Psoas muscle (tissue), 8 donors: Measurements from ENCODE around the gene SLC22A12. TPM values are rescaled to one million over a fixed set of nuclear protein-coding genes. Genes with fewer than 3 reads are reported as not detected.

Experiments used
- ATAC-seq, 4 donors: fragments of 200-7000 bp; cut with Tn5 transposase; one replicate each; pipeline ENCODE4 v1.9.1; 2020; ENCODE audit warnings: moderate library complexity in 3 of 4, mild to moderate bottlenecking in 2 of 4
- DNase-seq, 2 donors: peaks; one replicate each; pipeline ENCODE4 v3.0.0-alpha.2; 2020
- H3K27ac ChIP-seq: fragments of 200-600 bp; one replicate; pipeline ENCODE4 v1.8.0; 2022
- H3K27me3 ChIP-seq, 3 donors: fragments of 200-600 bp in 1 of 3; one replicate each; pipeline versions ENCODE4 v1.6.1 to v1.8.0; 2013 to 2022; ENCODE audit warnings: low read length in 2 of 3, mild to moderate bottlenecking in 2 of 3, moderate library complexity in 1 of 3; ENCODE audit not compliant: insufficient read depth in 3 of 3
- H3K36me3 ChIP-seq, 2 donors: fragments of 200-600 bp in 1 of 2; one replicate each; pipeline versions ENCODE4 v1.6.1 to v1.8.0; 2013 to 2022; ENCODE audit warnings: low read depth in 1 of 2, mild to moderate bottlenecking in 1 of 2, moderate library complexity in 1 of 2; ENCODE audit not compliant: insufficient read depth in 1 of 2
- H3K4me1 ChIP-seq: fragments of 200-600 bp; one replicate; pipeline ENCODE4 v1.8.0; 2022
- H3K4me3 ChIP-seq: fragments of 200-600 bp; one replicate; pipeline ENCODE4 v1.8.0; 2022; ENCODE audit warnings: mild to moderate bottlenecking
- H3K9me3 ChIP-seq: fragments of 200-600 bp; one replicate; pipeline ENCODE4 v1.8.0; 2022
- WGBS, 3 donors: extraction: QIAGEN DNeasy Blood & Tissue Kit; methylation state at CpG; one replicate each; pipeline versions ENCODE4 v1.1.6 to v1.1.7; 2013; 5-methylcytosine and 5-hydroxymethylcytosine counted together
- intact Hi-C, 2 donors: fragments of 100-400 bp; cut with DNase I; formaldehyde crosslinking; loops; one replicate each; pipeline versions ENCODE4 v1.11.0 to v1.14.2; 2022
- polyA plus RNA-seq, 3 donors: library from polyadenylated mRNA; stranded (reverse); fragments of 200-250 nt; gene quantifications; one replicate each; pipeline ENCODE4 v1.2.3, GENCODE V29; 2013
- total RNA-seq, 4 donors: library from RNA; stranded (reverse); fragmentation: NEBNext Ultra II Directional in 2 of 4; extraction: Animal tissue kit (Norgen Biotek cat#: 25700) in 2 of 4; gene quantifications; one replicate each; pipeline versions ENCODE4 v1.2.1 to v1.2.4, GENCODE V29; 2021 to 2023
- TF ChIP-seq, protein P1 (sequence below): fragments of 200-600 bp; IDR thresholded peaks from one replicate; pipeline ENCODE4 v1.8.0; 2022; ENCODE audit warnings: antibody characterized with exemption
- donor health status: healthy with polysubstance abuse.
- donor health status: DM: no; HTN: no; CAD: no; lungs with moderate emphysema.
- donor health status: Bipolar disorder and iron deficiency.
- donor health status: healthy.
- donor health status: DM: yes; HTN: yes; CAD: no.
- donor health status: DM: no; HTN: no; CAD: no.
- donor health status: DM: no; HTN: no; CAD: no.
- donor health status: DM: yes; HTN: yes; CAD: no.

The SLC22A12 gene
- total and polyA plus RNA-seq, 7 donors, result not detected

DNA sequence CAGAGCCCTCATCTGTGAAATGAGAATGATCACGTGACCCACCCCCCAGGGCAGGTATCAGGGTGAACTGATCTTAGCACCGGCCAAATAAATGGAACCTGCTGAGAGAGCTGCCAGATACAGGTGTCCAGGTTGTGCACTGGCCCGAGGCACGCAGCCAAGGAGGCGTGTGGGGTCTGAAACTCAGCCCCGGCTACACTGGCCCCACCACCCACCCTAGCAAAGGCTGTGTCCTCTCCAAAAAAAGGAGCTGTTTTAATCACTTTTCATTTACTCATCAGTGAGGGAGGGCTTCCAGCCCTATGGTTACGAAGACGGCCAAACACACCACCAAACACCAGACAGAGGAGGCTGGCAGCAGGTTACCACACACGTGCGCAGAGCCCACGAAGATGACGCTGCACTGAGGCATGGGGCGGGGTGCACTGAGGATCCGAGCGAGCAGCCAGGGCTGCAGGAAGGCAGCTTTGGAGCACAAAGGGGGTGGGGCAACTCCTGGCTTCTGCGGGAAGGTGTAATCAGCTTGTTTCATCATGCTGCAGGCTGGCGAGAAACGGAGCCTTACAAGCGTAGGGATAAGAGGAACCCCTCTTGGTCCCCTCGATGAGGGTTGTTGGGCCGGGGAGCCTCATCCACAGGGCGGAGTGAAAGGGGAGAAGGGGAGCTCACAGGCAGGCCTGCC is 19.5 kb upstream of the SLC22A12 start:
- no peak for DNase-seq
- 76 to 80% (median 79%) methylated on average over 22 of the region's 22 CpGs for WGBS, 3 donors
- no peaks in the 10 kb centered on the region for H3K36me3 ChIP-seq
- H3K27ac ChIP-seq, result no peak overlapping the region
- no peaks in the 10 kb centered on the region for H3K4me1 ChIP-seq
- TF ChIP-seq, protein P1, sequence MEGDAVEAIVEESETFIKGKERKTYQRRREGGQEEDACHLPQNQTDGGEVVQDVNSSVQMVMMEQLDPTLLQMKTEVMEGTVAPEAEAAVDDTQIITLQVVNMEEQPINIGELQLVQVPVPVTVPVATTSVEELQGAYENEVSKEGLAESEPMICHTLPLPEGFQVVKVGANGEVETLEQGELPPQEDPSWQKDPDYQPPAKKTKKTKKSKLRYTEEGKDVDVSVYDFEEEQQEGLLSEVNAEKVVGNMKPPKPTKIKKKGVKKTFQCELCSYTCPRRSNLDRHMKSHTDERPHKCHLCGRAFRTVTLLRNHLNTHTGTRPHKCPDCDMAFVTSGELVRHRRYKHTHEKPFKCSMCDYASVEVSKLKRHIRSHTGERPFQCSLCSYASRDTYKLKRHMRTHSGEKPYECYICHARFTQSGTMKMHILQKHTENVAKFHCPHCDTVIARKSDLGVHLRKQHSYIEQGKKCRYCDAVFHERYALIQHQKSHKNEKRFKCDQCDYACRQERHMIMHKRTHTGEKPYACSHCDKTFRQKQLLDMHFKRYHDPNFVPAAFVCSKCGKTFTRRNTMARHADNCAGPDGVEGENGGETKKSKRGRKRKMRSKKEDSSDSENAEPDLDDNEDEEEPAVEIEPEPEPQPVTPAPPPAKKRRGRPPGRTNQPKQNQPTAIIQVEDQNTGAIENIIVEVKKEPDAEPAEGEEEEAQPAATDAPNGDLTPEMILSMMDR, result no peak
- no peak for ATAC-seq
- intact Hi-C loops, result no loop called here
- peaks cover 0 to 2% (median 0%) of the 10 kb centered on the region in 3 donors for H3K27me3 ChIP-seq
- no peak overlapping the region for H3K4me3 ChIP-seq
- H3K9me3 ChIP-seq, result no peaks in the 10 kb centered on the region

DNA sequence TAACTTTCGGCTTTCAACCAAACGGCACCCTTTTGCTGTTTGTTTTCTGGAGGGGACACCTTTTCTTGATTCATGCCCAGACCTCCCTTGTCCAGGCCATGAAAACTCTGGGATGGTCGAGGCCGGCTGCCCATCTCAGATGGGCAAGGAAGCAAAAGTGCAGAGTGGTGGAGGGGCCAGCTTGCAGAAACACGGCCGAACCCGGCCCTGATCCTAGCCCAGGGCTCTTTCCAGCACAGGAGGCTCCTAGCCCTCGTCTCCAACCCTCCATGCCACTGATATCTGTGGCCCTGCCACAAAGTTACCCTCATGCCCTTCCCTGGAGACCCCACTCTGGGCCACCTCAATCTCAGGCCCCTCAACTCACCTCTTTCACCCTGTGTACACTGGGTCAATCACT is 18.9 kb upstream of the SLC22A12 start:
- no peaks in the 10 kb centered on the region for H3K36me3 ChIP-seq
- H3K27me3 ChIP-seq, result peaks cover 0 to 2% (median 0%) of the 10 kb centered on the region in 3 donors
- TF ChIP-seq, protein P1, result no peak
- no peaks in the 10 kb centered on the region for H3K4me1 ChIP-seq
- ATAC-seq (no peak), DNase-seq (no peak)
- intact Hi-C loops, result no loop called here
- WGBS, 3 donors, result 87 to 89% (median 88%) methylated on average over 8 of the region's 8 CpGs
- H3K4me3 ChIP-seq, result no peak overlapping the region
- no peak overlapping the region for H3K27ac ChIP-seq
- no peaks in the 10 kb centered on the region for H3K9me3 ChIP-seq

DNA sequence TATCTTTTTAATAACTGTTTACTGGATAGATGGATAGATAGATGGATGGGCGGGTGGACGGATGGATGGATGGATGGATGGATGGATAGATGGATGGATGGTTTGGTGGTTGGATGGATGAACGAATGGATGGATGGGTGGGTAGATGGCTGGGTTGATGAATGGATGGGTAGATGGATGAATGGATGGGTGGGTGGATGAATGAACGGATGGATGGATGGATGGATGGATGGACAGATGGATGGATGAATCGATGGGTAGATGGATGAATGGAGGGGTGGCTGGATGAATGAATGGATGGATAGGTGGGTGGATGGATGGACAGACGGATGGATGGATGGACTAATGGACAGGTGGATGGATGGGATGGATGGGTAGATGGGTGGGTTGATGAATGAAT is 13.8 kb upstream of the SLC22A12 start:
- Histone ChIP-seq H3K9me3 (no peaks in the 10 kb centered on the region), H3K27me3 (no peaks in the 10 kb centered on the region), H3K36me3 (no peaks in the 10 kb centered on the region), H3K4me1 (no peaks in the 10 kb centered on the region), H3K27ac (no peak overlapping the region), H3K4me3 (no peak overlapping the region)
- intact Hi-C loops, result no loop called here
- no peak for ATAC-seq
- TF ChIP-seq, protein P1, result no peak
- 88 to 94% (median 94%) methylated on average over 6 of the region's 6 CpGs for WGBS, 3 donors
- no peak for DNase-seq

DNA sequence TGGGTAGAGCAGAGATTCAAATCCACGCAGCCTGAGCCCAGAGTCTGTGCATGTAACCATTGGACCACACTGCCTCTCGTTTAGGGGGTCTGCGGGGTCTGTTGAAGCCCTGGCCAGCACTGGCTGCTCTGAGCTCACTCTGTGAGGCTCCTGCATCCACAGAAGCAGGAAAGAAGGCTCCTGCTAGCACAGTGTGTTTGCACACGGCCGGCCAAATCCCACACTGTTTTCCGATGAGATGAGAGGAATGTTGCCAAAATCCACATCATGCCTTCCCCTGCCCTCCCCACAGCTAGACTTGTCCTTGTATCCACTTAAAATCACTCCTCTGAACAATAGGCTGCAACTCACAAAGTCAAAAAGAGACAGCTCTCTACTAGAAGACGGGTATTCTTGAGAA is 10.6 kb upstream of the SLC22A12 start:
- TF ChIP-seq, protein P1, result no peak
- 42 to 57% (median 53%) methylated on average over 7 of the region's 7 CpGs for WGBS, 3 donors
- DNase-seq, result peak in 1 of 2 donors; percentile 15
- ATAC-seq, result no peak
- Histone ChIP-seq H3K27me3 (no peaks in the 10 kb centered on the region), H3K4me1 (no peaks in the 10 kb centered on the region), H3K9me3 (no peaks in the 10 kb centered on the region), H3K4me3 (no peak overlapping the region), H3K36me3 (no peaks in the 10 kb centered on the region), H3K27ac (no peak overlapping the region)
- intact Hi-C loops, result no loop called here

DNA sequence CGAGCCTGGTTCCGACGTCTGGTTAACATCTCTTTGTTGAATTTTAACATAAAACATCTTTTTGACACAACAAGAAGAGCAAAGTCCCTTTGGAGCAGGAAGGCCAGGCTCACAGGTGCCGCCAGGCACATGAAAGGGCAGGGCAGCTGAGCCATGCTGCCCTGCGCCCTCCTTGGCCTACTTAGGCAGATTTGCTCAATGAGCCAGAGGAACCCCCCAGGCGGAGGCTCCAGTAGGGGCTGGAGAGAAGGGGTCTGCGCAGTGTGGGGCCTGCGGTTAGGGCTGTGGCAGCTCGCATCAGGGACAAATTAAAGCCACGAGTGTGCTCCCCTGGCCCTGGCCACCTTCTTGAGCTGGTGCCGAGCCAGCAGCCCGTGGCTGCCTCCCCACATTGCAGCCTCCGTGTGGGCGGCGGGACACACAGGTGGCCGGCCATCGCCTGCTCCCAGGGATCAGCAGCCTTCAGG is 9.9 kb upstream of the SLC22A12 start:
- 83 to 93% (median 90%) methylated on average over 16 to 17 of the region's 17 CpGs for WGBS, 3 donors
- no peaks in the 10 kb centered on the region for H3K9me3 ChIP-seq
- ATAC-seq (no peak), DNase-seq (peak in 1 of 2 donors; percentile 42)
- H3K4me3 ChIP-seq, result no peak overlapping the region
- intact Hi-C loops, result no loop called here
- H3K4me1 ChIP-seq, result no peaks in the 10 kb centered on the region
- TF ChIP-seq, protein P1, result no peak
- no peaks in the 10 kb centered on the region for H3K36me3 ChIP-seq
- no peaks in the 10 kb centered on the region for H3K27me3 ChIP-seq
- no peak overlapping the region for H3K27ac ChIP-seq
